Mucosa of rectum (tissue), 2 donors: ENCODE measurements around the gene MRPL50.
A peak's percentile ranks its signal among the peaks of the same experiment; 100 is the strongest.

ENCODE experiments used
- H3K27ac ChIP-seq, 2 donors: one replicate each; pipeline ENCODE4 v1.7.0; 2013; ENCODE audit warnings: inconsistent platforms in 2 of 2, low read depth in 2 of 2, low read length in 2 of 2
- H3K27me3 ChIP-seq, 2 donors: one replicate each; pipeline ENCODE4 v1.7.0; 2013; ENCODE audit warnings: low read length in 2 of 2; ENCODE audit not compliant: control insufficient read depth in 2 of 2, insufficient read depth in 2 of 2
- H3K36me3 ChIP-seq, 2 donors: one replicate each; pipeline ENCODE4 v1.7.0; 2013; ENCODE audit warnings: low read length in 2 of 2; ENCODE audit not compliant: control insufficient read depth in 2 of 2, insufficient read depth in 2 of 2
- H3K4me1 ChIP-seq, 2 donors: one replicate each; pipeline ENCODE4 v1.7.0; 2013; ENCODE audit warnings: low read length in 2 of 2, mild to moderate bottlenecking in 1 of 2; ENCODE audit not compliant: control insufficient read depth in 2 of 2, insufficient read depth in 2 of 2
- H3K4me3 ChIP-seq, 2 donors: one replicate each; pipeline ENCODE4 v1.7.0; 2013; ENCODE audit warnings: low read length in 2 of 2
- H3K9ac ChIP-seq, 2 donors: one replicate each; pipeline ENCODE4 v1.7.0; 2013; ENCODE audit warnings: low read length in 2 of 2, low read depth in 1 of 2, mild to moderate bottlenecking in 1 of 2
- H3K9me3 ChIP-seq, 2 donors: one replicate each; pipeline ENCODE4 v1.7.0; 2013; ENCODE audit warnings: low read length in 2 of 2; ENCODE audit not compliant: control insufficient read depth in 2 of 2
- donor health status: healthy.
- donor health status: Normal muscosa, but diverticular disease.

The MRPL50 gene

GRCh38 chr9:101398068-101398929, at the start of gene MRPL50, which contains the start of gene ZNF189:
TSS of gene MRPL50 (minus strand) at chr9:101398618. CDS start at chr9:101398592, 26 bp downstream.
TSS of gene ZNF189 (plus strand) at chr9:101398851. CDS start at chr9:101399157, 306 bp downstream.
- H3K27ac ChIP-seq = peak within 1 kb of the TSS; percentile 83 to 84
- peaks cover 9 to 14% of the 10 kb centered on the region in 2 donors for H3K4me1 ChIP-seq
- H3K36me3 ChIP-seq = peaks cover 27 to 29% of the 10 kb centered on the region in 2 donors
- H3K9ac ChIP-seq = peak within 1 kb of the TSS; percentile 92 to 98
- no peaks in the 10 kb centered on the region for H3K27me3 ChIP-seq
- H3K4me3 ChIP-seq = peak within 1 kb of the TSS; percentile 98 to 100
- H3K9me3 ChIP-seq = no peaks in the 10 kb centered on the region

GRCh38 chr9:101446732-101447131, 48.3 kb upstream of the MRPL50 start:
- Histone ChIP-seq H3K27me3 (no peaks in the 10 kb centered on the region), H3K4me3 (no peak overlapping the region), H3K4me1 (peaks cover 4 to 5% of the 10 kb centered on the region in 2 donors), H3K36me3 (no peaks in the 10 kb centered on the region), H3K27ac (no peak overlapping the region), H3K9me3 (no peaks in the 10 kb centered on the region), H3K9ac (no peak overlapping the region)

- no peak overlapping the region for H3K27ac ChIP-seq
- H3K4me3 ChIP-seq = no peak overlapping the region
- H3K4me1 ChIP-seq = peaks cover 4 to 5% of the 10 kb centered on the region in 2 donors
- H3K27me3 ChIP-seq = no peaks in the 10 kb centered on the region
- no peak overlapping the region for H3K9ac ChIP-seq
- no peaks in the 10 kb centered on the region for H3K36me3 ChIP-seq
- H3K9me3 ChIP-seq = no peaks in the 10 kb centered on the region
Observed at GRCh38 chr9:101445353-101446029, 47.1 kb upstream of the MRPL50 start.

- Histone ChIP-seq H3K9me3 (no peaks in the 10 kb centered on the region), H3K9ac (no peak overlapping the region), H3K27me3 (no peaks in the 10 kb centered on the region), H3K4me1 (no peaks in the 10 kb centered on the region), H3K4me3 (no peak overlapping the region), H3K27ac (no peak overlapping the region), H3K36me3 (no peaks in the 10 kb centered on the region)
Observed at GRCh38 chr9:101443364-101443771, 45.0 kb upstream of the MRPL50 start.

- Histone ChIP-seq H3K4me3 (no peak overlapping the region), H3K36me3 (no peaks in the 10 kb centered on the region), H3K9ac (no peak overlapping the region), H3K9me3 (no peaks in the 10 kb centered on the region), H3K4me1 (no peaks in the 10 kb centered on the region), H3K27me3 (no peaks in the 10 kb centered on the region), H3K27ac (no peak overlapping the region)
Observed at GRCh38 chr9:101442736-101443135, 44.3 kb upstream of the MRPL50 start.

GRCh38 chr9:101442318-101442717, 43.9 kb upstream of the MRPL50 start:
- Histone ChIP-seq H3K27ac (no peak overlapping the region), H3K4me3 (no peak overlapping the region)

GRCh38 chr9:101440714-101441230, 42.4 kb upstream of the MRPL50 start:
- H3K27ac ChIP-seq = no peak overlapping the region
- no peaks in the 10 kb centered on the region for H3K9me3 ChIP-seq
- no peaks in the 10 kb centered on the region for H3K27me3 ChIP-seq
- H3K4me3 ChIP-seq = no peak overlapping the region
- no peaks in the 10 kb centered on the region for H3K4me1 ChIP-seq
- H3K9ac ChIP-seq = no peak overlapping the region
- H3K36me3 ChIP-seq = no peaks in the 10 kb centered on the region

More at GRCh38 chr9:101442318-101442717, 43.9 kb upstream of the MRPL50 start:
- no peaks in the 10 kb centered on the region for H3K4me1 ChIP-seq
- H3K36me3 ChIP-seq = no peaks in the 10 kb centered on the region
- no peaks in the 10 kb centered on the region for H3K9me3 ChIP-seq
- H3K27me3 ChIP-seq = no peaks in the 10 kb centered on the region
- no peak overlapping the region for H3K9ac ChIP-seq

- no peaks in the 10 kb centered on the region for H3K9me3 ChIP-seq
- peaks cover 0 to 3% of the 10 kb centered on the region in 2 donors for H3K4me1 ChIP-seq
- H3K4me3 ChIP-seq = no peak overlapping the region
- no peak overlapping the region for H3K9ac ChIP-seq
- no peaks in the 10 kb centered on the region for H3K27me3 ChIP-seq
- no peak overlapping the region for H3K27ac ChIP-seq
- H3K36me3 ChIP-seq = no peaks in the 10 kb centered on the region
Observed at GRCh38 chr9:101438523-101438922, 40.1 kb upstream of the MRPL50 start.

- Histone ChIP-seq H3K9ac (no peak overlapping the region), H3K27ac (no peak overlapping the region), H3K36me3 (no peaks in the 10 kb centered on the region), H3K4me3 (no peak overlapping the region), H3K4me1 (peaks cover 0 to 3% of the 10 kb centered on the region in 2 donors), H3K27me3 (no peaks in the 10 kb centered on the region), H3K9me3 (no peaks in the 10 kb centered on the region)
Observed at GRCh38 chr9:101437806-101438232, 39.4 kb upstream of the MRPL50 start.

GRCh38 chr9:101435601-101436079, 37.2 kb upstream of the MRPL50 start, which contains the start of gene ALDOB:
TSS of gene ALDOB (minus strand) at chr9:101435774. CDS start at chr9:101430887, 4,887 bp downstream.
- Histone ChIP-seq H3K36me3 (no peaks in the 10 kb centered on the region), H3K4me1 (peaks cover 0 to 3% of the 10 kb centered on the region in 2 donors), H3K4me3 (no peak within 1 kb of the TSS), H3K27me3 (no peaks in the 10 kb centered on the region), H3K27ac (no peak within 1 kb of the TSS), H3K9me3 (no peaks in the 10 kb centered on the region), H3K9ac (no peak within 1 kb of the TSS)
